ENCODE data around the gene ACR.

ACR gene

DNA sequence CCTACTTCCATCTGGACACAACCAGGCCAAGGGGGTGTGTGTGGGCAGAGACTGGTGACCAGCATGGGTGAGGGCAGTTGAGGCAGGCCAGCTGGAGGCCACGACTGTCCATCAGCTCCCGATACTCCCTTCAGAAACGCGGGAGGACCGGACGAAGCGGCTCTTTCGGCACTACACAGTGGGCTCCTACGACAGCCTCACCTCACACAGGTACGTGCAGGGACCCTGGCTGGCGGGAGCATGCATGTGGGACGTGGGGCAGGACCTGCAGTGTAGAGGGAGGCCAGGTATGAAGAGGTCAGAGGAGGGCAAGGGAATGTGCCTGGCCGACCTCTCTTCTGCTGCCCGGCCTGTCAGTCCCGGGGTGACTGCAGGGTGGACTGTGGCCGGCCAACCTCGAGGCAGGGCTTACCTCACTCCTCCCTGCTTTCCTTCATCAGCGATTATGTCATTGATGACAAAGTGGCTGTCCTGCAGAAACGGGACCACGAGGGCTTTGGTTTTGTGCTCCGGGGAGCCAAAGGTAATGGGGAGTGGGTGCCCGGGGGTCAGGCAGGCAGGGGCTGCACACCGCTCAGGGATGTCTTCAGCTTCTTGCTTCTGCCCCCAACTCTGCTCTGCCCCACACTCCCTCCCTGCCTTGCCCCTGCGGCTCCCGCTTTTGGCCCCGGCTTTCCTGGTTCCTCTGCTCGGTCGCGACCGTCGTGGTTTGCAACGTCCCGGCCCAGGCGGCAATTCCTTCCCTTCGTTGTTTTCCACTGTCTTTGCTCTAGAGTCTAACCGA, 34.1 kb upstream of the ACR start:
- H3K4me3 ChIP-seq (ENCODE audit: low read depth, low read length) = no peak overlapping the region
- H2AFZ ChIP-seq (ENCODE audit: low read length, unreplicated experiment) = no peak overlapping the region
- no peaks in the 10 kb centered on the region for H3K79me2 ChIP-seq (ENCODE audit: control insufficient read depth, insufficient read depth, low read length, unreplicated experiment)
- H3K27ac ChIP-seq (ENCODE audit: low read depth, low read length) = no peak overlapping the region
- peaks cover 3% of the 10 kb centered on the region for H3K4me1 ChIP-seq (ENCODE audit: control insufficient read depth, insufficient read depth, low read length, unreplicated experiment)
- H3K36me3 ChIP-seq (ENCODE audit: insufficient read depth, low read length) = no peaks in the 10 kb centered on the region
- H3K27me3 ChIP-seq (ENCODE audit: insufficient read depth, low read length) = no peaks in the 10 kb centered on the region

DNA sequence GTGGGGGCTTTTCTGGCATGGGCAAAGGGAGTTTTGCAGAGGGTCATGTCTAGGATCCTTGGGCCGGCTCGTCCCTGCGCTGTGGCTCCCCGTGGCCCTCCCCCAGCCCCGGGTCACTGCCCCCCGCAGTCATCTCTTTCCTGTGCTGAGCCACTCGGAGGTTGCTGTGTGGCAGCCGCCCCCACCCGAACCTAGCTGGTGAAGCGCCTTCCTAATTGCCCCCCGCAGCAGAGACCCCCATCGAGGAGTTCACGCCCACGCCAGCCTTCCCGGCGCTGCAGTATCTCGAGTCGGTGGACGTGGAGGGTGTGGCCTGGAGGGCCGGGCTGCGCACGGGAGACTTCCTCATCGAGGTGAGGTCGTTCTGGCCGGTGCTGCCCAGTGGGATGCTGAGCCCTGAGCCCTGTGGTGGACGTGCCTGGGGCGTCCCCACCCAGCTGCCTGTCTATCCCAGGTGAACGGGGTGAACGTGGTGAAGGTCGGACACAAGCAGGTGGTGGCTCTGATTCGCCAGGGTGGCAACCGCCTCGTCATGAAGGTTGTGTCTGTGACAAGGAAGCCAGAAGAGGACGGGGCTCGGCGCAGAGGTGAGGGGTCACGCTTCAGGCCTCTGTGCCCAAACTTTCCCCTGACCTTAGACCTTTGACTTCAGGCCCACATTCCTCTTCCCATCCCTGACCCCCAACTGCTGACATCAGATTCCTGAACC, 33.3 kb upstream of the ACR start:
- peaks cover 3% of the 10 kb centered on the region for H3K4me1 ChIP-seq (ENCODE audit: control insufficient read depth, insufficient read depth, low read length, unreplicated experiment)
- H3K36me3 ChIP-seq (ENCODE audit: insufficient read depth, low read length) = no peaks in the 10 kb centered on the region
- no peak overlapping the region for H2AFZ ChIP-seq (ENCODE audit: low read length, unreplicated experiment)
- H3K27me3 ChIP-seq (ENCODE audit: insufficient read depth, low read length) = no peaks in the 10 kb centered on the region
- no peak overlapping the region for H3K27ac ChIP-seq (ENCODE audit: low read depth, low read length)
- no peaks in the 10 kb centered on the region for H3K79me2 ChIP-seq (ENCODE audit: control insufficient read depth, insufficient read depth, low read length, unreplicated experiment)
- H3K4me3 ChIP-seq (ENCODE audit: low read depth, low read length) = no peak overlapping the region

DNA sequence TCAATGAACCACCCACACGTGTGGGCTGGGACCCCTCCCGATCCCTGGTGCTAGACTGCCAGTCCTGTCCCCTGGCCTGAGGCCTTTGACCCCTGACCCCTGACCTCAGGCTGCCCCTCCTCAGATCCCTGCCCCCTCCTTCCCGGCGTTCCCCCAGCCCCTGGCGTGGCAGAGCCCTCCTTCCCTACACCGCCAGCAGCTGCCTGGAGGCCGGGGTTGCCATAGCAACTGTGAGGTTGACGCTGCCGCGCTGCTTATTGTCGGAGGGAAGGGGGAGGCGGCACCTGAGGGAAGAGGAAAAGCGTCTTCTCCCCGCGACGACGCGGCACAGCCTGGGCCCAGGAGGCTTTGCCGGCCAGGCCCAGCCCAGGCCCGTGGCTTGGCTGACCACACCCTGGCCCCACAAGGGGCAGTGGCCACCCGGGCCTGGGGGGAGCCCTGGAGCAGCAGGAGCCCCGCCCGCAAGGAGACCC, 32.7 kb upstream of the ACR start:
- H2AFZ ChIP-seq (ENCODE audit: low read length, unreplicated experiment) = no peak overlapping the region
- no peaks in the 10 kb centered on the region for H3K4me1 ChIP-seq (ENCODE audit: control insufficient read depth, insufficient read depth, low read length, unreplicated experiment)
- no peaks in the 10 kb centered on the region for H3K79me2 ChIP-seq (ENCODE audit: control insufficient read depth, insufficient read depth, low read length, unreplicated experiment)
- no peak overlapping the region for H3K27ac ChIP-seq (ENCODE audit: low read depth, low read length)
- no peaks in the 10 kb centered on the region for H3K27me3 ChIP-seq (ENCODE audit: insufficient read depth, low read length)
- no peak overlapping the region for H3K4me3 ChIP-seq (ENCODE audit: low read depth, low read length)
- H3K36me3 ChIP-seq (ENCODE audit: insufficient read depth, low read length) = no peaks in the 10 kb centered on the region

DNA sequence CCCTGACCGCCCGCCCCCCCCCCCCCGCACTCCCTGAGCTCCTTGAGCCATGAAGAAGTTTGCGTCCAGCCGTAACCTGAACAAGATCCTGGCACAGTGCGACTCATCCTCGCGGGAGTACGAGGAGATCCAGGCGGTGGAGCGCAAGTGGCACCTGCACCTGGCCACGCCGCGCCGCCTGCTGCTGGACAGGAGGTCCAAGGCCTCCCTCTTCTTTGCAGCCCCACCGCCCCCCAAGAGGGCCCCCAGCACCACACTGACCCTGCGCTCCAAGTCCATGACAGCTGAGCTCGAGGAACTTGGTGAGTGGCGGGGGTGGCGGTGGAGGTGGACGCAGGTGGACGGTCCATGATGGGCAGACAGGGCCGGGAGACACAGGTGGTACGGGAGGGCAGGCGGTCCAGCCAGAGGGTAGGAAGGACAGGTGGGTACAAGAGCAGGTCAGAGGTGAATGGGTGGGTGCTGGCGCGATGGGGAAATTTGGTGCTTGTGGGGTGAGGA, 32.1 kb upstream of the ACR start:
- no peaks in the 10 kb centered on the region for H3K27me3 ChIP-seq (ENCODE audit: insufficient read depth, low read length)
- H3K79me2 ChIP-seq (ENCODE audit: control insufficient read depth, insufficient read depth, low read length, unreplicated experiment) = no peaks in the 10 kb centered on the region
- no peak overlapping the region for H2AFZ ChIP-seq (ENCODE audit: low read length, unreplicated experiment)
- H3K4me3 ChIP-seq (ENCODE audit: low read depth, low read length) = no peak overlapping the region
- no peaks in the 10 kb centered on the region for H3K36me3 ChIP-seq (ENCODE audit: insufficient read depth, low read length)
- H3K4me1 ChIP-seq (ENCODE audit: control insufficient read depth, insufficient read depth, low read length, unreplicated experiment) = peaks cover 1% of the 10 kb centered on the region
- H3K27ac ChIP-seq (ENCODE audit: low read depth, low read length) = no peak overlapping the region

DNA sequence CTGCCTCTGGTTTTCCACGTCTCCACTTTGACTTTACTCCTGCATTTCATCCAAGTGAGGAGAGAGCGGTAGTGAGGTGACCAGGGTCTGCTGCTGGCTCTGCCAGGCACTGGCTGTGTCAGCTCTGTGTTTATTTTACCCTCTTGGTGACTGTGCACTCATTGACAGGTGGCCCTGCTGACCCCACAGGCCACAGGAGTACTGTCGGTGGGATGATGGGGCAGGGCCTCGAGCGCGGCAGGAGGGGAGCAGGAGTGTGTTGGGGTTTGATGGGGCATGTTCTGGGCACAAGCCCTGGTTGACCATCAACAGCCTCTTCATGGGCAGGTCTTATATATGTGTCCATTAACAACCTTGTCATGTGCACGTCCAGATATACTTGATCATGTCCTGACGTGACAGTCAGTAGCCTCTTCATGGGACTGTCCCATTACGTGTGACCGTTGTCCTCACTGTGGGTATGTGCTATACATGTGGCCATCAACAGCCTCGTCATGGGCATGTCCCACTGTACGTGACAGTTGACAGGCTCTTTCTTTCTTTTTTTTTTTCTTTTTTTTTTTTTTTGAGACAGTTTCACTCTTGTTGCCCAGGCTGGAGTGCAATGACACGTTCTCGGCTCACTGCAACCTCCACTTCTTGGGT, 31.4 kb upstream of the ACR start:
- Histone ChIP-seq H3K4me3 (ENCODE audit: low read depth, low read length) (no peak overlapping the region), H3K36me3 (ENCODE audit: insufficient read depth, low read length) (no peaks in the 10 kb centered on the region), H3K4me1 (ENCODE audit: control insufficient read depth, insufficient read depth, low read length, unreplicated experiment) (peaks cover 5% of the 10 kb centered on the region), H3K79me2 (ENCODE audit: control insufficient read depth, insufficient read depth, low read length, unreplicated experiment) (no peaks in the 10 kb centered on the region), H2AFZ (ENCODE audit: low read length, unreplicated experiment) (no peak overlapping the region), H3K27ac (ENCODE audit: low read depth, low read length) (no peak overlapping the region), H3K27me3 (ENCODE audit: insufficient read depth, low read length) (no peaks in the 10 kb centered on the region)

DNA sequence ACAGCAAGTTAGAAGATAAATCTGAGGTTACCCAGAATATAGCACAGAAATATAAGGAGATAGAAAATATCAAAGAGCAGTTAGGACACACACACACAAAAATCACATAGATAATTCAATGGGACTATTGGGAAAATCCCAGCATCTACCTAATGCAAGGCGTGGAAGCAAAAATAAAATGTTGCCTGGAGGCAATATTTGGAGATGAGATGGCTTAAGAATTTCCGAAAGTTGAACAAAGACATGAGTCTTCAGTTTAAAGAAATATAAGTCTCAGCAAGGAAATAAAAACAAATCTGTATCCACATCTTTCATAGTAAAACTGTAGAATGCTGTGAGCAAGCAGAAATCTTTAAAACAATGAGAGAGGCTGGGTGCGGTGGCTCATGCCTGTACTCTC, 29.5 kb upstream of the ACR start:
- Histone ChIP-seq H3K79me2 (ENCODE audit: control insufficient read depth, insufficient read depth, low read length, unreplicated experiment) (no peaks in the 10 kb centered on the region), H3K4me3 (ENCODE audit: low read depth, low read length) (no peak overlapping the region), H3K36me3 (ENCODE audit: insufficient read depth, low read length) (no peaks in the 10 kb centered on the region), H3K27ac (ENCODE audit: low read depth, low read length) (no peak overlapping the region), H2AFZ (ENCODE audit: low read length, unreplicated experiment) (no peak overlapping the region), H3K27me3 (ENCODE audit: insufficient read depth, low read length) (no peaks in the 10 kb centered on the region), H3K4me1 (ENCODE audit: control insufficient read depth, insufficient read depth, low read length, unreplicated experiment) (peaks cover 5% of the 10 kb centered on the region)

DNA sequence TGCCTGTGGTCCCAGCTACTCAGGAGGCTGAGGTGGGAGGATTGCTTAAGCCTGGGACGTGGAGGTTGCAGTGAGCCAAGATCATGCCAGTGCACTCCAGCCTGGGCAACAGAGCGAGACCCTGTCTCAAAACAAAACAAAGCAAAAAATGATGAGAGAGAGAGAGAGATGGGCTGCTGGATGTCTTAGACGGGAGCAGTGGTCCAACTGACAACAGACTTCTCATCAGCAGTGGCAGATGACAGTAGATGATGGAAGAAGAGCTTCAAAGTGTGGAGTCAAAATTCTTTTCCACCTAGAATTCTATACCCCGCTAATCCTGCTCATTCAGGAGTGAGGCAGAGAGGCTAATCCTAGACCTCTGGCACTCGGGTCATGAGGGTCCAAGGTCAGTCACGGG, 29.0 kb upstream of the ACR start:
- H3K27ac ChIP-seq (ENCODE audit: low read depth, low read length) = no peak overlapping the region

DNA sequence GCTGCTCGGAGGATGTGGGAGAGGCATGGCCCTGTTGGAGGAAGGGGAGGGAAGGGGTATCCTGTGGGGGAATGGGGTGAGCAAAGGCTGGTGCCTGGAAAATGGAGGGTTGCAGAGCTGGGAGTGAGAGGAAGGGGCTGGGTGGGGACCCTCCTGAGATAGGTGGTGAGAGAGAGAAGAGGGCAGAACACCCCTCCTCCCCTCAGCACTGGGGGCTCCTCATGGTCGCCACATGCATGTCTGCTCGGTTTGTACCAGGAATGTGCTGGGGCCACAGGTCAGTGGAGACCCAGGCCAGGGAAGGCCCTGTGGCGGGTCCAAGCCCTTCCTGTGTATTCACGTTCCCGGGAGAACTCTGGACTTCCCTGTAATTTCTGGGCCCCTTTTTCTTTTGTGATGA, 27.8 kb upstream of the ACR start:
- H3K27ac ChIP-seq (ENCODE audit: low read depth, low read length) = no peak overlapping the region
- no peaks in the 10 kb centered on the region for H3K27me3 ChIP-seq (ENCODE audit: insufficient read depth, low read length)
- no peaks in the 10 kb centered on the region for H3K79me2 ChIP-seq (ENCODE audit: control insufficient read depth, insufficient read depth, low read length, unreplicated experiment)
- H3K4me1 ChIP-seq (ENCODE audit: control insufficient read depth, insufficient read depth, low read length, unreplicated experiment) = peaks cover 5% of the 10 kb centered on the region
- no peak overlapping the region for H3K4me3 ChIP-seq (ENCODE audit: low read depth, low read length)
- no peaks in the 10 kb centered on the region for H3K36me3 ChIP-seq (ENCODE audit: insufficient read depth, low read length)
- H2AFZ ChIP-seq (ENCODE audit: low read length, unreplicated experiment) = no peak overlapping the region

More for the DNA sequence above, 29.0 kb upstream of the ACR start:
- no peak overlapping the region for H2AFZ ChIP-seq (ENCODE audit: low read length, unreplicated experiment)
- no peaks in the 10 kb centered on the region for H3K79me2 ChIP-seq (ENCODE audit: control insufficient read depth, insufficient read depth, low read length, unreplicated experiment)
- H3K4me1 ChIP-seq (ENCODE audit: control insufficient read depth, insufficient read depth, low read length, unreplicated experiment) = peaks cover 5% of the 10 kb centered on the region
- no peaks in the 10 kb centered on the region for H3K36me3 ChIP-seq (ENCODE audit: insufficient read depth, low read length)
- H3K27me3 ChIP-seq (ENCODE audit: insufficient read depth, low read length) = no peaks in the 10 kb centered on the region
- no peak overlapping the region for H3K4me3 ChIP-seq (ENCODE audit: low read depth, low read length)

DNA sequence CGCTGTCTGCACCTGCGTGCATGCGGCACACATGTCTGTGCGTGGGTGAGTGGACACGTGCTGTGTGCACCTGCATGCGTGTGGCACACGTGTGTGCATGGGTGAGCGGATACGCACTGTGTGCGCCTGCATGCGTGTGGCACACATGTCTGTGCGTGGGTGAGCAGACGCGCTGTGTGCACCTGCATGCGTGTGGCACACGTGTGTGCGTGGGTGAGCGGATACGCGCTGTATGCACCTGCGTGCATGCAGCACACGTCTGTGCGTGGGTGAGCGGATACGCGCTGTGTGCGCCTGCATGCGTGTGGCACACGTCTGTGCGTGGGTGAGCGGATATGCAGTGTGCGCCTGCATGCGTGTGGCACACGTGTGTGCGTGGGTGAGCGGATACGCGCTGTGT, 27.1 kb upstream of the ACR start:
- Histone ChIP-seq H3K27me3 (ENCODE audit: insufficient read depth, low read length) (no peaks in the 10 kb centered on the region), H3K4me3 (ENCODE audit: low read depth, low read length) (no peak overlapping the region), H3K79me2 (ENCODE audit: control insufficient read depth, insufficient read depth, low read length, unreplicated experiment) (no peaks in the 10 kb centered on the region), H3K27ac (ENCODE audit: low read depth, low read length) (no peak overlapping the region), H3K4me1 (ENCODE audit: control insufficient read depth, insufficient read depth, low read length, unreplicated experiment) (peaks cover 5% of the 10 kb centered on the region), H3K36me3 (ENCODE audit: insufficient read depth, low read length) (no peaks in the 10 kb centered on the region), H2AFZ (ENCODE audit: low read length, unreplicated experiment) (no peak overlapping the region)

DNA sequence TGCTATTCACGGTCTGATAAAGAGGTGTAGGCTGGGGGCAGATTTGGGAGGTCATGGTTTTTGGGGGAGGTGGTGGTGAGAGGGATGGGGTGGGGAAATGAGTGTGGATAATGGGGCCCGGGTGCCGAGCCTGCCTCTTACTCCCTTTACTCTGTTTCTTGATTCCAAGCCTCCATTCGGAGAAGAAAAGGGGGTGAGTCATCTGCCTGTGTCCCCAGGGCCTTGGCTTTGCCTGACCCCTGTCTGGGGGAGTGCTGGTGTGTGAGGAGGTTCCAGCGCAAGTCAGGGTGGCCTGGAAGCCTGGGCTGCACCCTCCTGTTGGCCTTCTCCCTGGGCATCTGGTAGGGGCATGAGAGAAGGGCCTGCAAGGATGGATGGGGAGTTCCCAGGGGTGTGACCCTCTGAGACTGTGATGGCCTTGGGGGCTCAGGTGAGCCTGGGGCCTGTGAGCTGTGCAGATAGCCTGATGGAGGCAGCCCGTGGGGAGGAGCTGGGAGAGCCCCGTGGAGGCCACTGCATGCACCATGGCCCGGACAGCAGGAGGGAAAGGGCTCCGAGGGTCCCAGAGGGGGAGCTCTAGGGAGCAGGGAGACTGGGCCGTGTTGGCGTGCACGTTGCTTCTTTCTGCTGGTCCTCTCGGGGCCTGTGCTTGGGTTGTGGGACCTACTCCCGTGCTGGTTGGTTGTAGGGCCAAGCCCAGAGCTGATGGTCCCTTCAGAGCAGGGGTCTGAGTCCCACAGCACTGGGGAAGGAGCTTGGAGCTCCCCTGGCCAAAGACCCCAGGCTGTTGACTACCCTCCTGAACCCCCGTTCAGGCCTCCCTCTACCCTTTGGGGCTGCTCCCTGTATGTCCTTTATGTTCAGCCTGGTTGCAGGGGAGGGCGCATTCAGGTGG, 26.3 kb upstream of the ACR start:
- Histone ChIP-seq H3K36me3 (ENCODE audit: insufficient read depth, low read length) (no peaks in the 10 kb centered on the region), H3K4me1 (ENCODE audit: control insufficient read depth, insufficient read depth, low read length, unreplicated experiment) (peaks cover 5% of the 10 kb centered on the region), H2AFZ (ENCODE audit: low read length, unreplicated experiment) (no peak overlapping the region), H3K4me3 (ENCODE audit: low read depth, low read length) (no peak overlapping the region), H3K79me2 (ENCODE audit: control insufficient read depth, insufficient read depth, low read length, unreplicated experiment) (no peaks in the 10 kb centered on the region), H3K27ac (ENCODE audit: low read depth, low read length) (no peak overlapping the region), H3K27me3 (ENCODE audit: insufficient read depth, low read length) (no peaks in the 10 kb centered on the region)
